ENCODE data around the gene MPV17L2.

The MPV17L2 gene

GRCh38 chr19:18160971-18161635 lies 31.9 kb upstream of the MPV17L2 start:
- DNase-seq (ENCODE audit: low spot score), result peak; percentile 76

GRCh38 chr19:18161636-18162002 lies 31.4 kb upstream of the MPV17L2 start:
- DNase-seq (ENCODE audit: low spot score), result no peak

GRCh38 chr19:18164072-18164471 lies 28.9 kb upstream of the MPV17L2 start:
- no peak for DNase-seq (ENCODE audit: low spot score)

GRCh38 chr19:18165794-18166544 lies 27.0 kb upstream of the MPV17L2 start:
- DNase-seq (ENCODE audit: low spot score), result no peak

- DNase-seq (ENCODE audit: low spot score), result no peak
Measured at GRCh38 chr19:18167011-18167410, 26.0 kb upstream of the MPV17L2 start.

GRCh38 chr19:18167975-18168645 lies 24.9 kb upstream of the MPV17L2 start:
- DNase-seq (ENCODE audit: low spot score), result peak; percentile 28

GRCh38 chr19:18168673-18169381 lies 24.2 kb upstream of the MPV17L2 start:
- DNase-seq (ENCODE audit: low spot score), result no peak

- DNase-seq (ENCODE audit: low spot score), result no peak
Measured at GRCh38 chr19:18170714-18171255, 22.2 kb upstream of the MPV17L2 start.

- no peak for DNase-seq (ENCODE audit: low spot score)
Measured at GRCh38 chr19:18171605-18172327, 21.3 kb upstream of the MPV17L2 start.

- no peak for DNase-seq (ENCODE audit: low spot score)
Measured at GRCh38 chr19:18172331-18173053, 20.5 kb upstream of the MPV17L2 start.

- DNase-seq (ENCODE audit: low spot score), result no peak
Measured at GRCh38 chr19:18173054-18173571, 19.9 kb upstream of the MPV17L2 start.

- peak; percentile 52 for DNase-seq (ENCODE audit: low spot score)
Measured at GRCh38 chr19:18173572-18174288, 19.3 kb upstream of the MPV17L2 start, which contains the start of gene IFI30. IFI30 (plus strand) TSS chr19:18173813; CDS start chr19:18173842, 29 bp downstream.

GRCh38 chr19:18174983-18175382 lies 18.0 kb upstream of the MPV17L2 start:
- DNase-seq (ENCODE audit: low spot score), result no peak

GRCh38 chr19:18176367-18177310 lies 16.4 kb upstream of the MPV17L2 start:
- DNase-seq (ENCODE audit: low spot score), result peak; percentile 50

- DNase-seq (ENCODE audit: low spot score), result no peak
Measured at GRCh38 chr19:18179957-18180356, 13.1 kb upstream of the MPV17L2 start.

GRCh38 chr19:18183529-18183928 lies 9.5 kb upstream of the MPV17L2 start:
- DNase-seq (ENCODE audit: low spot score), result no peak

- DNase-seq (ENCODE audit: low spot score), result no peak
Measured at GRCh38 chr19:18185538-18185937, 7.5 kb upstream of the MPV17L2 start.

GRCh38 chr19:18190278-18190677 lies 2.7 kb upstream of the MPV17L2 start:
- DNase-seq (ENCODE audit: low spot score), result no peak

- no peak for DNase-seq (ENCODE audit: low spot score)
Measured at GRCh38 chr19:18191640-18192062, 1.4 kb upstream of the MPV17L2 start.

Data from kidney tubule cell (primary cell).